A549 (cell line): ENCODE data around the gene MMP27. TPM values are rescaled to one million over a fixed set of nuclear protein-coding genes. Genes with fewer than 3 reads are reported as not detected.

Experiments
- ATAC-seq, 2 experiments: fragments of 200-7000 bp in 1 of 2; fragments of >200 bp in 1 of 2; cut with Nextera tagmentation in 1 of 2; cut with Tn5 transposase in 1 of 2; 3 replicates each; pipeline versions ENCODE4 v1.8.0 to v1.9.1; 2018 to 2020; ENCODE audit warnings: mild to moderate bottlenecking in 1 of 2, moderate library complexity in 1 of 2
- CTCF ChIA-PET: fragments of 300-600 bp; sonication (Branson Sonifier 250); formaldehyde crosslinking; extraction: SDS; loops from one replicate; lab custom pipeline; 2021; ENCODE audit warnings: antibody characterized with exemption, inconsistent platforms; lab: Yijun Ruan, JAX
- POLR2A ChIA-PET: fragments of 350-600 bp; formaldehyde crosslinking; extraction: SDS; loops from one replicate; lab custom pipeline; 2021; ENCODE audit warnings: antibody characterized with exemption, inconsistent platforms; lab: Yijun Ruan, JAX
- DNase-seq, 2 experiments: peaks; one replicate each; pipeline versions ENCODE4 v3.0.0 to v3.0.0-alpha.2; 2011 to 2016; ENCODE audit warnings: low read depth in 1 of 2, low spot score in 1 of 2
- FAIRE-seq: peaks from 2 replicates; lab custom pipeline; 2011; peaks lifted over from hg19 to GRCh38; lab: Jason Lieb, UNC
- H3K27ac ChIP-seq, 2 experiments: fragments of >200 bp; sonication (Bioruptor Twin); formaldehyde crosslinking; 3 replicates each; pipeline ENCODE4 v1.5.1; 2016 to 2017
- H3K4me1 ChIP-seq: fragments of >200 bp; sonication (Bioruptor Twin); formaldehyde crosslinking; 3 replicates; pipeline ENCODE4 v1.6.1; 2016
- H3K4me2 ChIP-seq: fragments of >200 bp; sonication (Bioruptor Twin); formaldehyde crosslinking; 3 replicates; pipeline ENCODE4 v1.6.1; 2016
- H3K4me3 ChIP-seq: fragments of >200 bp; sonication (Bioruptor Twin); formaldehyde crosslinking; 3 replicates; pipeline ENCODE4 v1.5.1; 2016
- H3K9me3 ChIP-seq: fragments of >200 bp; sonication (Bioruptor Twin); formaldehyde crosslinking; 3 replicates; pipeline ENCODE4 v1.6.1; 2016
- CBX2 ChIP-seq: fragments of 200-600 bp; sonication (generic); IDR thresholded peaks from 2 replicates; pipeline ENCODE4 v1.6.1; 2016; ENCODE audit warnings: low read depth, mild to moderate bottlenecking, borderline replicate concordance
- CBX8 ChIP-seq: fragments of 200-600 bp; sonication (generic); IDR thresholded peaks from 2 replicates; pipeline ENCODE4 v1.6.1; 2016
- CHD4 ChIP-seq: fragments of 200-600 bp; sonication (generic); IDR thresholded peaks from 2 replicates; pipeline ENCODE4 v1.6.1; 2016; ENCODE audit warnings: antibody characterized with exemption, mild to moderate bottlenecking, borderline replicate concordance
- EP300 ChIP-seq, 2 experiments: fragments of >200 bp; sonication (Bioruptor Twin); formaldehyde crosslinking; IDR thresholded peaks; 2 replicates in 1 of 2; 3 replicates in 1 of 2; pipeline ENCODE4 v1.6.1; 2016 to 2017
- FOSB ChIP-seq: fragments of 250-450 bp; sonication (Bioruptor Pico); IDR thresholded peaks from 2 replicates; pipeline ENCODE4 v1.5.0; 2020; ENCODE audit warnings: mild to moderate bottlenecking, moderate library complexity
- FOXS1 ChIP-seq: fragments of 250-450 bp; sonication (Bioruptor Pico); IDR thresholded peaks from 2 replicates; pipeline ENCODE4 v1.5.0; 2020; ENCODE audit warnings: mild to moderate bottlenecking, moderate library complexity
- HDAC2 ChIP-seq: fragments of 200-600 bp; sonication (generic); IDR thresholded peaks from 2 replicates; pipeline ENCODE4 v1.6.1; 2016
- HEYL ChIP-seq: fragments of 250-450 bp; sonication (Bioruptor Pico); IDR thresholded peaks from 2 replicates; pipeline ENCODE4 v1.8.0; 2021; ENCODE audit warnings: mild to moderate bottlenecking, moderate library complexity
- HOXB13 ChIP-seq: fragments of 250-450 bp; sonication (Bioruptor Pico); IDR thresholded peaks from 2 replicates; pipeline ENCODE4 v1.5.0; 2020; ENCODE audit warnings: low read depth, mild to moderate bottlenecking, moderate library complexity
- HOXB5 ChIP-seq: fragments of 250-450 bp; sonication (Bioruptor Pico); IDR thresholded peaks from 2 replicates; pipeline ENCODE4 v1.5.0; 2020; ENCODE audit warnings: mild to moderate bottlenecking, moderate library complexity
- JUNB ChIP-seq: fragments of >200 bp; sonication (Bioruptor Twin); formaldehyde crosslinking; IDR thresholded peaks from 2 replicates; pipeline ENCODE4 v1.6.1; 2016
- KDM1A ChIP-seq: fragments of 200-600 bp; sonication (generic); IDR thresholded peaks from 2 replicates; pipeline ENCODE4 v1.6.1; 2016; ENCODE audit warnings: low read depth, mild to moderate bottlenecking
- KDM5A ChIP-seq: fragments of 200-600 bp; sonication (generic); IDR thresholded peaks from 2 replicates; pipeline ENCODE4 v1.6.1; 2016; ENCODE audit warnings: antibody characterized with exemption, mild to moderate bottlenecking
- MAFK ChIP-seq: fragments of 450-650 bp; IDR thresholded peaks from 2 replicates; pipeline ENCODE4 v1.6.1; 2014; ENCODE audit not compliant: partially characterized antibody
- MYC ChIP-seq: IDR thresholded peaks from 2 replicates; pipeline ENCODE4 v1.6.1; 2012; ENCODE audit warnings: mild to moderate bottlenecking, inconsistent platforms, low read length, improper control_type of control experiment, borderline replicate concordance
- NFE2L2 ChIP-seq: fragments of 150-350 bp; conservative IDR thresholded peaks from 2 replicates; pipeline ENCODE4 v1.6.1; 2014; ENCODE audit warnings: low read length
- NR3C1 ChIP-seq: fragments of >200 bp; sonication (Bioruptor Twin); formaldehyde crosslinking; IDR thresholded peaks from 3 replicates; pipeline ENCODE4 v1.6.1; 2017
- RAD21 ChIP-seq, 2 experiments: fragments of >200 bp in 1 of 2; sonication (Bioruptor Twin) in 1 of 2; formaldehyde crosslinking in 1 of 2; IDR thresholded peaks in 1 of 2; conservative IDR thresholded peaks in 1 of 2; 2 replicates in 1 of 2; 3 replicates in 1 of 2; pipeline ENCODE4 v1.6.1; 2012 to 2018; ENCODE audit warnings: inconsistent platforms in 1 of 2
- RARB ChIP-seq: fragments of 250-450 bp; sonication (Bioruptor Pico); IDR thresholded peaks from 2 replicates; pipeline ENCODE4 v1.8.0; 2021; ENCODE audit warnings: mild to moderate bottlenecking, moderate library complexity
- TP53 ChIP-seq: fragments of 250-450 bp; sonication (Bioruptor Pico); IDR thresholded peaks from 2 replicates; pipeline ENCODE4 v1.5.0; 2021; ENCODE audit warnings: mild to moderate bottlenecking, moderate library complexity
- ZC3H11A ChIP-seq: fragments of 450-650 bp; IDR thresholded peaks from 2 replicates; pipeline ENCODE4 v1.6.1; 2014; ENCODE audit warnings: antibody characterized with exemption, mild to moderate bottlenecking
- ZFP36 ChIP-seq: fragments of 450-650 bp; IDR thresholded peaks from 2 replicates; pipeline ENCODE4 v1.6.1; 2014; ENCODE audit warnings: borderline replicate concordance; ENCODE audit not compliant: partially characterized antibody
- ZSCAN20 ChIP-seq: fragments of 250-450 bp; sonication (Bioruptor Pico); IDR thresholded peaks from 2 replicates; pipeline ENCODE4 v1.8.0; 2022; ENCODE audit warnings: mild to moderate bottlenecking, moderate library complexity
- WGBS: methylation state at CpG from one replicate; pipeline ENCODE4 v1.1.6; 2017; ENCODE audit errors: missing lambda C conversion rate; 5-methylcytosine and 5-hydroxymethylcytosine counted together
- polyA plus RNA-seq, 4 experiments: library from polyadenylated mRNA; depleted of rRNA in 3 of 4; stranded (reverse); fragments of >200 nt; fragmentation: RNase III in 1 of 4; extraction: RNeasy Plus Mini Kit Qiagen cat#74134 plus additional on column Dnase treatment in 1 of 4; gene quantifications; 2 replicates in 3 of 4; 3 replicates in 1 of 4; pipeline ENCODE4 v1.2.3, GENCODE V29; 2011 to 2017
- TF ChIP-seq, protein P1 (sequence below): IDR thresholded peaks from 2 replicates; pipeline ENCODE4 v1.6.1; 2012
- TF ChIP-seq, protein P2 (sequence below): fragments of 250-450 bp; sonication (Bioruptor Pico); IDR thresholded peaks from 2 replicates; pipeline ENCODE4 v1.5.0; 2021; ENCODE audit warnings: mild to moderate bottlenecking, moderate library complexity, borderline replicate concordance

The MMP27 gene
- polyA plus RNA-seq, 2 of the 4 experiments (the other 2 are of a cell fraction) = not detected

DNA sequence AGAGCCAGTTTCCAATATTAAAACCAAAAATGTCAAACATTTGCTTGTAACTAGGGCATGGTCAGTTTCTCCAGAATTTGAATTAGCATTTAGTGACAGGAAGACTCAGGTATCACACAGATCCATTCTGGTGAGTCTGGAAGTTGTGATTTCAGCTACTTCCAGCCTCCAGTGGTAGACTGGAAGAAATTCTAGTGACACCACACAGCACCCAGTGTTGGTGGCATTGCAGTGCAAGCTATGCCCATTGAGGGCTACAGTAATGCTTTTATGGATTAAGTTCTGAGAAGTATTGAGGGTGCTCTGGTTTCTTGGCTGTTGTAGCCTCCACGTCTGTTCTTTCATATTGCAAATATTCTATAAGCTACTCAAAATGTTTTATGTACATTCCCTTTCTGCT lies 49.0 kb downstream of the MMP27 start:
- WGBS = 53% methylated on average over 1 of the region's 1 CpG
- CTCF ChIA-PET = interaction anchor here (1.6 kb wide), 1 partner anchor 44 kb away, joined by 5 read pairs; no protein-coding TSS in a partner anchor
- Histone ChIP-seq H3K27ac (no peak overlapping the region), H3K9me3 (no peaks in the 10 kb centered on the region), H3K4me2 (no peak overlapping the region), H3K4me1 (no peaks in the 10 kb centered on the region), H3K4me3 (no peak overlapping the region)
- no peak for DNase-seq
- TF ChIP-seq KDM1A = no peak
- no peak for TF ChIP-seq MAFK
- no peak for TF ChIP-seq TP53 (CRISPR knock-in tag)
- TF ChIP-seq, protein P1, sequence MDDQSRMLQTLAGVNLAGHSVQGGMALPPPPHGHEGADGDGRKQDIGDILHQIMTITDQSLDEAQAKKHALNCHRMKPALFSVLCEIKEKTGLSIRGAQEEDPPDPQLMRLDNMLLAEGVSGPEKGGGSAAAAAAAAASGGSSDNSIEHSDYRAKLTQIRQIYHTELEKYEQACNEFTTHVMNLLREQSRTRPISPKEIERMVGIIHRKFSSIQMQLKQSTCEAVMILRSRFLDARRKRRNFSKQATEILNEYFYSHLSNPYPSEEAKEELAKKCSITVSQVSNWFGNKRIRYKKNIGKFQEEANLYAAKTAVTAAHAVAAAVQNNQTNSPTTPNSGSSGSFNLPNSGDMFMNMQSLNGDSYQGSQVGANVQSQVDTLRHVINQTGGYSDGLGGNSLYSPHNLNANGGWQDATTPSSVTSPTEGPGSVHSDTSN = no peak
- no peak for FAIRE-seq
- POLR2A ChIA-PET = no interaction called here
- no peak for ATAC-seq

DNA sequence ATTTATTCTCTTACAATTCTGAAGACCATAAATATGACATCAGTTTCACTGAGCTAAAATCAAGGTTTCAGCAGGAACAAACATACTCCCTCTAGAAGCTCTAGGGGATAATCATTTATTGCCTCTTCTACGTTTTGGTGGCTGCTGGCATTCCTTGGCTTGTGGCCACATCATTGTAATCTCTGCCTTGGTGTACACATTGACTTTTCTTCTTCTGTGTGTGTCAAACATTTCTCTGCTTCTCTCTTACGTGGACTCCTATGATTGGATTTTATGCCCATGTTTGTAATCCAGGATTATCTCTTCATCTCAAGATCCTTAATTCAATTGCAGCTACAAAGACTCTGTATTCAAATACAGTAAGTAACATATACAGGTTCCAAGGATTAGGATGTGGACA lies 50.0 kb downstream of the MMP27 start:
- Histone ChIP-seq H3K4me3 (no peak overlapping the region), H3K4me2 (no peak overlapping the region), H3K9me3 (no peaks in the 10 kb centered on the region)
- TF ChIP-seq HEYL (no peak), KDM5A (no peak), RARB (CRISPR knock-in tag) (no peak), CHD4 (no peak), FOXS1 (no peak), NFE2L2 (no peak), ZSCAN20 (CRISPR knock-in tag) (no peak)
- TF ChIP-seq, protein P2, sequence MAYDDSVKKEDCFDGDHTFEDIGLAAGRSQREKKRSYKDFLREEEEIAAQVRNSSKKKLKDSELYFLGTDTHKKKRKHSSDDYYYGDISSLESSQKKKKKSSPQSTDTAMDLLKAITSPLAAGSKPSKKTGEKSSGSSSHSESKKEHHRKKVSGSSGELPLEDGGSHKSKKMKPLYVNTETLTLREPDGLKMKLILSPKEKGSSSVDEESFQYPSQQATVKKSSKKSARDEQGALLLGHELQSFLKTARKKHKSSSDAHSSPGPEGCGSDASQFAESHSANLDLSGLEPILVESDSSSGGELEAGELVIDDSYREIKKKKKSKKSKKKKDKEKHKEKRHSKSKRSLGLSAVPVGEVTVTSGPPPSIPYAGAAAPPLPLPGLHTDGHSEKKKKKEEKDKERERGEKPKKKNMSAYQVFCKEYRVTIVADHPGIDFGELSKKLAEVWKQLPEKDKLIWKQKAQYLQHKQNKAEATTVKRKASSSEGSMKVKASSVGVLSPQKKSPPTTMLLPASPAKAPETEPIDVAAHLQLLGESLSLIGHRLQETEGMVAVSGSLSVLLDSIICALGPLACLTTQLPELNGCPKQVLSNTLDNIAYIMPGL (CRISPR knock-in tag) = no peak
- TF ChIP-seq, all 56 proteins: peak for 0
- Histone ChIP-seq H3K27ac (no peak overlapping the region), H3K4me1 (no peaks in the 10 kb centered on the region)
- FAIRE-seq (no peak), DNase-seq (no peak), ATAC-seq (no peak)
- POLR2A ChIA-PET = no interaction called here
- WGBS = 29% methylated on average over 2 of the region's 2 CpGs
- CTCF ChIA-PET = interaction anchor here (1.7 kb wide), 1 partner anchor 11 kb away, joined by 8 read pairs; no protein-coding TSS in a partner anchor

DNA sequence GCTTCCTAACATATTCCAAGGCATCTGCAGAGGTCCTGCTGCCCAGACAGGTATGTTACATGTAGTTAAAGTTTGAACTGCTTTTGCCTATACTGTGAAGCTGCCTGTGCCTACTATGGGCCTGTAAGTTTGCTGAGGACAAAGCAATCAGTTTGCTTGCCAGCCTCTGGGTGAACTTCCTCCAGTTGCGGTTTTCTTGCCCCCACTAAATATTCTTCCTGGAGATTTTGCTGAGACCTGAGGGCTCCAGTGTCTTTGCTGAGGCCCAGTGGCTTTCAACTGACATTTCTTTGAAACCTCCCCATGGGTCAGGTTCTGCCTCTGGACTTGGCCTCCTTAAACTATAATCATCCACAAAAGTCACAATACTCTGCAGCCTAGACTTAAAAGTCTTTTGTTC lies 50.8 kb downstream of the MMP27 start:
- no peak for TF ChIP-seq FOSB (CRISPR knock-in tag)
- TF ChIP-seq ZFP36 = no peak
- TF ChIP-seq HDAC2 = no peak
- no peak for TF ChIP-seq HOXB13 (CRISPR knock-in tag)
- TF ChIP-seq CBX8 = no peak
- no peak for TF ChIP-seq RAD21 (conservative IDR thresholded peaks at IDR 0.05 in 1 of 2, IDR thresholded peaks at IDR 0.05 in 1 of 2)
- no peak for TF ChIP-seq EP300 (IDR thresholded peaks at IDR 0.05)
- no peak for TF ChIP-seq MYC
- no peak for TF ChIP-seq CHD4
- no peak for TF ChIP-seq CBX2
- no peak for TF ChIP-seq NR3C1
- no peak for TF ChIP-seq KDM1A
- TF ChIP-seq JUNB = no peak
- TF ChIP-seq RARB (CRISPR knock-in tag) = no peak
- TF ChIP-seq NFE2L2 = no peak
- TF ChIP-seq, protein P2 (CRISPR knock-in tag) = no peak
- TF ChIP-seq ZC3H11A = no peak
- no peak for TF ChIP-seq HOXB5 (CRISPR knock-in tag)
- no peak for TF ChIP-seq HEYL
- no peak overlapping the region for H3K4me3 ChIP-seq
- POLR2A ChIA-PET = no interaction called here
- 88% methylated on average over 1 of the region's 1 CpG for WGBS
- DNase-seq (no peak), ATAC-seq (no peak), FAIRE-seq (no peak)
- CTCF ChIA-PET = interaction anchor here (0.6 to 1.7 kb wide), 2 partner anchors 12 to 373 kb away, joined by 3 to 8 read pairs; no protein-coding TSS in a partner anchor
- H3K9me3 ChIP-seq = no peaks in the 10 kb centered on the region
- H3K27ac ChIP-seq = no peak overlapping the region
- H3K4me1 ChIP-seq = no peaks in the 10 kb centered on the region
- no peak overlapping the region for H3K4me2 ChIP-seq
